Colonic mucosa (tissue), 4 donors: Measurements from ENCODE around the gene ARSJ. TPM values are rescaled to one million over a fixed set of nuclear protein-coding genes. Genes with fewer than 3 reads are reported as not detected.

Experiments
- DNase-seq: peaks from one replicate; pipeline ENCODE4 v3.0.0-alpha.2; 2020
- H3K27ac ChIP-seq: fragments of 200-600 bp; one replicate; pipeline ENCODE4 v1.8.0; 2021
- H3K27me3 ChIP-seq: fragments of 200-600 bp; one replicate; pipeline ENCODE4 v1.8.0; 2021
- H3K36me3 ChIP-seq: fragments of 200-600 bp; one replicate; pipeline ENCODE4 v1.8.0; 2021
- H3K4me1 ChIP-seq: fragments of 200-600 bp; one replicate; pipeline ENCODE4 v1.8.0; 2021; ENCODE audit warnings: mild to moderate bottlenecking
- H3K4me3 ChIP-seq: fragments of 200-600 bp; one replicate; pipeline ENCODE4 v1.8.0; 2021
- H3K9ac ChIP-seq, 2 donors: one replicate each; pipeline ENCODE4 v1.7.0; 2013; ENCODE audit warnings: control low read depth in 2 of 2, low read depth in 2 of 2, low read length in 2 of 2
- H3K9me3 ChIP-seq: fragments of 200-600 bp; one replicate; pipeline ENCODE4 v1.8.0; 2021
- CTCF ChIP-seq: fragments of 200-600 bp; IDR thresholded peaks from one replicate; pipeline ENCODE4 v1.8.0; 2022; ENCODE audit warnings: antibody characterized with exemption, mild to moderate bottlenecking
- intact Hi-C: fragments of 100-400 bp; cut with DNase I; formaldehyde crosslinking; loops from one replicate; pipeline ENCODE4 v1.14.1; 2022
- total RNA-seq, 2 donors: library from RNA; stranded (reverse); fragmentation: NEBNext Ultra II Directional in 1 of 2; extraction: Animal tissue kit (Norgen Biotek cat#: 25700) in 1 of 2; gene quantifications; one replicate each; pipeline ENCODE4 v1.2.1, GENCODE V29; 2021
- donor health status: healthy.
- donor health status: DM: no; HTN: no; CAD: no.
- donor health status: DM: no; HTN: no; CAD: no.

The ARSJ gene
- total RNA-seq, 2 donors from 2014 or later: 4.7 to 8.4 TPM

GRCh38 chr4:113884655-113885054 lies 94.8 kb downstream of the ARSJ start:
- Histone ChIP-seq H3K9me3 (no peaks in the 10 kb centered on the region), H3K27ac (no peak overlapping the region), H3K4me1 (no peaks in the 10 kb centered on the region), H3K27me3 (no peaks in the 10 kb centered on the region), H3K4me3 (no peak overlapping the region), H3K36me3 (no peaks in the 10 kb centered on the region), H3K9ac (no peak overlapping the region)
- intact Hi-C loops: no loop called here
- DNase-seq: no peak
- no peak for TF ChIP-seq CTCF

GRCh38 chr4:113882668-113883067 lies 96.8 kb downstream of the ARSJ start:
- intact Hi-C loops: no loop called here
- H3K4me3 ChIP-seq: no peak overlapping the region
- H3K36me3 ChIP-seq: no peaks in the 10 kb centered on the region
- no peak overlapping the region for H3K9ac ChIP-seq
- H3K27me3 ChIP-seq: no peaks in the 10 kb centered on the region
- no peak for DNase-seq
- H3K27ac ChIP-seq: no peak overlapping the region
- no peaks in the 10 kb centered on the region for H3K9me3 ChIP-seq
- TF ChIP-seq CTCF: no peak
- no peaks in the 10 kb centered on the region for H3K4me1 ChIP-seq

- intact Hi-C loops: no loop called here
- Histone ChIP-seq H3K27ac (no peak overlapping the region), H3K4me1 (no peaks in the 10 kb centered on the region), H3K36me3 (no peaks in the 10 kb centered on the region), H3K4me3 (no peak overlapping the region), H3K9me3 (no peaks in the 10 kb centered on the region), H3K9ac (no peak overlapping the region), H3K27me3 (no peaks in the 10 kb centered on the region)
- no peak for TF ChIP-seq CTCF
- no peak for DNase-seq
Observed at GRCh38 chr4:113881256-113881655, 98.2 kb downstream of the ARSJ start.

GRCh38 chr4:113880240-113881028 lies 99.0 kb downstream of the ARSJ start:
- Histone ChIP-seq H3K27ac (no peak overlapping the region), H3K4me1 (no peaks in the 10 kb centered on the region), H3K9ac (no peak overlapping the region), H3K36me3 (no peaks in the 10 kb centered on the region), H3K27me3 (no peaks in the 10 kb centered on the region), H3K4me3 (no peak overlapping the region), H3K9me3 (no peaks in the 10 kb centered on the region)
- no peak for TF ChIP-seq CTCF
- no peak for DNase-seq
- intact Hi-C loops: no loop called here

GRCh38 chr4:113878668-113879067 lies 100.8 kb downstream of the ARSJ start:
- Histone ChIP-seq H3K27me3 (no peaks in the 10 kb centered on the region), H3K9ac (no peak overlapping the region), H3K4me3 (no peak overlapping the region), H3K4me1 (no peaks in the 10 kb centered on the region), H3K36me3 (no peaks in the 10 kb centered on the region), H3K27ac (no peak overlapping the region), H3K9me3 (no peaks in the 10 kb centered on the region)
- intact Hi-C loops: no loop called here
- no peak for DNase-seq
- TF ChIP-seq CTCF: no peak
